DMS114 treated with DMSO at 0.1 percent for 48 hours (cell line): ENCODE results near the gene CD2.

Source experiments
- DNase-seq: peaks from one replicate; lab custom pipeline; 2025; ENCODE audit not compliant: unreplicated experiment; lab: John Stamatoyannopoulos, UW

CD2 gene

DNA sequence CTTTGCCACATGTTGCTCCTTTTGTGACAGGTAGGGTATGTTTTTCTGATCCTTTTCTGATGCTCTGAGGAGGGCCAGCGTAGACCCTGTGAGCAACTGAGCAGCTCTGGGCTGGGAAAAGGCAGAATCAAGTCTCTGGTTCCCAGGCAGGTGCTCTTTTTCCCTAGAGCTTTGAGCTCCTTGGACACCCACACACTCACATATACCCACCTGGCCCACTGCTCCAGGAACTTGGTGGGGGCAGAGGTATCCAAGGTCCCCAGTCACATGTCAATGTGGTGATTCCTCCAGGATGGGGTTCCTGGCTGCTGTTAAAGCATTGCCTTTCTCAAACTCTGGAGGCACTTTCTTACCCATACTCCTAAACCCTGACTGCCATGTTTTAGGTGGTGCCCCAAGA is 5.4 kb downstream of the CD2 start:
- DNase-seq, result no peak

GRCh38 chr1:116760487-116760886 is 6.3 kb downstream of the CD2 start:
- no peak for DNase-seq

GRCh38 chr1:116760996-116761665 is 6.9 kb downstream of the CD2 start:
- DNase-seq, result no peak

DNA sequence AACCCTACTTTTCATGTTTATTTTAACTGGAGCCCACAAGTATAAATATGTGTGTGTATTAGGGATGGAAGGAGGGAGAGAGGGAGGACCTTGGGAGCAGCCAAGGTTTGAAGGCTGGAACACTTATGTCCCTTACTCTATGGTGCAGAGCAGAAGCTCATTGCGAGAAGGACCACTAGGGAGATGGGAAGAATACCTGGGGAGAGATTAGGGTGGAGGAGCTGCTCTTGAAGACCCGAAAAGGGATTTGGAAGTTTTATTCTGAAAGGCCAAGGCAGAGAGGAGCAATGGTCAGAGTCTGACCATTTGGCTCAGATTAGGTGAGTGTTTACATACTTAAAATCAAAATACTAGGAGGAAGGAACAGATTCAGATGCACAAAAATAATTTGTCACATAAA is 8.1 kb downstream of the CD2 start:
- no peak for DNase-seq

GRCh38 chr1:116762781-116763115 is 8.5 kb downstream of the CD2 start:
- no peak for DNase-seq

- no peak for DNase-seq
Observed at GRCh38 chr1:116763116-116763786, 9.0 kb downstream of the CD2 start.

GRCh38 chr1:116763787-116764465 is 9.7 kb downstream of the CD2 start:
- DNase-seq, result no peak

GRCh38 chr1:116764466-116764898 is 10.3 kb downstream of the CD2 start:
- no peak for DNase-seq

GRCh38 chr1:116764906-116765862 is 11.0 kb downstream of the CD2 start:
- DNase-seq, result no peak

- no peak for DNase-seq
Observed at GRCh38 chr1:116765962-116766361, 11.7 kb downstream of the CD2 start.

DNA sequence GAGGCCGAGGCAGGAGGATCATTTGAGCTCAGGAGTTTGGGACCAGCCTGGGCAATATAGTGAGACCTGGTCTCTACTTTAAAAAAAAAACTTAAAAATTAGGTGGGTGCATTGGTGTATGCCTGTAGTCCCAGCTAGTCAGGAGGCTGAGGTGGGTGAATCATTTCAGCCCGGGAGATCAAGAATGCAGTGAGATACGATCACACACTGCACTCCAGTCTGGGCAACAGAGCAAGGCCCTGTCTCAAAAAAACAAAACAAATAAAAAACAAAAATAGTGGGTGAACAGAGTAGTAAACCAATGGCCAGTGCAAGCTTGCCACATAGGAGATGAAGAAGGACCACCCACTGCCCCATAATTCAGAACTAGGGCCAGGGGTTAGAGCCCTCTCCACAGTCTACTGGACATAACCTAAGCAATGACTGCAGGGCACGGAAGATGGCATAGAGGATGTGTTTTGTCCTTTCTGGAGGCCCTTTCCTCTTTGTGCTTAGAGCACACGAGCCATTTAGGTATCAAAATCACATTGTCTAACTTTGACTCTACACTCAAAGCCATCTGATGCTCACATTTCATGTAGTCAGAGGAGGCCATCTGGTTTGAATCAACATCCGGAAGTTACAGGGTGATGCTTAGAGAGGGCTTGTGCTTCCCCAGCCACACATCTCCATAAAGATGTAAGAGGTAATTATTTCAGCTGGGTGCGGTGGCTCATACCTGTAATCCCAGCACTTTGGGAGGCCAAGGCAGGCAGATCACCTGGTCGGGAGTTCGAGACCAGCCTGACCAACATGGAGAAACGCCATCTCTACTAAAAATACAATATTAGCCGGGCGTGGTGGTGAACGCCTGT is 12.6 kb downstream of the CD2 start:
- no peak for DNase-seq

DNA sequence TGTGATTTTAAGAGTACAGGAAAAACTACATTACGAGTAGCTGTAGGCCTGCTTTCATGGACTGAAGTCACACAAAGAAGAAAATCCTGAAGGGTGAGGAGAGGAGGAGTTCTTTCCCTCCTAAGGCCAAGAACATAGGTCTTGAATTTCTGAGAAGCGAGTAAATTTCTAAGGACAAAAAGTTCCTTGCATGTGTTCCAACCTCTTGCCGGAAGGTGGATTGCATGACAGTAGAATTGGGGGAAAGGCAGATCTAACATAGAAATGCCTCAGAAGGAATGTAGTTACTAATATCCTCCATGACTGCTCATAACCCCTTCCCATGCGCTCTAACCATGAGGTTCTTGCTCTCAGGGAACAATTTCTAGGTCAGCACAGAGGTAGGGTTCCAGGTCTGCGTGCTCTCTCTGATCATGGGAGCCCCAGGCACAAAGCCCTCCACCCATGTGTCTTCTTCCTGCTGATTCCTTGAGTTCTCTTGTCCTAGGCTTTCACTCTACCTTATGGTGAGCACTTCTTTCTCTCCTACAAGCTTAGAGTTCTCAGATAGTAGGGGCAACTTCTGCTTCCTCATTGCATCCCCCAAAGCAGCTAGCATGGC is 13.7 kb downstream of the CD2 start:
- DNase-seq, result no peak

DNA sequence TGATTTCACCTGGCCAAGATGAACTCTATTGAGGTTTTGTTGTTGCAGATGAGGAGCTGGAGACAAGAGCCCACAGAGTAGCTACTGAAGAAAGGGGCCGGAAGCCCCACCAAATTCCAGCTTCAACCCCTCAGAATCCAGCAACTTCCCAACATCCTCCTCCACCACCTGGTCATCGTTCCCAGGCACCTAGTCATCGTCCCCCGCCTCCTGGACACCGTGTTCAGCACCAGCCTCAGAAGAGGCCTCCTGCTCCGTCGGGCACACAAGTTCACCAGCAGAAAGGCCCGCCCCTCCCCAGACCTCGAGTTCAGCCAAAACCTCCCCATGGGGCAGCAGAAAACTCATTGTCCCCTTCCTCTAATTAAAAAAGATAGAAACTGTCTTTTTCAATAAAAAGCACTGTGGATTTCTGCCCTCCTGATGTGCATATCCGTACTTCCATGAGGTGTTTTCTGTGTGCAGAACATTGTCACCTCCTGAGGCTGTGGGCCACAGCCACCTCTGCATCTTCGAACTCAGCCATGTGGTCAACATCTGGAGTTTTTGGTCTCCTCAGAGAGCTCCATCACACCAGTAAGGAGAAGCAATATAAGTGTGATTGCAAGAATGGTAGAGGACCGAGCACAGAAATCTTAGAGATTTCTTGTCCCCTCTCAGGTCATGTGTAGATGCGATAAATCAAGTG is 14.3 kb downstream of the CD2 start:
- DNase-seq, result no peak

GRCh38 chr1:116769104-116769452 is 14.8 kb downstream of the CD2 start:
- DNase-seq, result no peak

GRCh38 chr1:116769561-116769977 is 15.3 kb downstream of the CD2 start:
- no peak for DNase-seq

DNA sequence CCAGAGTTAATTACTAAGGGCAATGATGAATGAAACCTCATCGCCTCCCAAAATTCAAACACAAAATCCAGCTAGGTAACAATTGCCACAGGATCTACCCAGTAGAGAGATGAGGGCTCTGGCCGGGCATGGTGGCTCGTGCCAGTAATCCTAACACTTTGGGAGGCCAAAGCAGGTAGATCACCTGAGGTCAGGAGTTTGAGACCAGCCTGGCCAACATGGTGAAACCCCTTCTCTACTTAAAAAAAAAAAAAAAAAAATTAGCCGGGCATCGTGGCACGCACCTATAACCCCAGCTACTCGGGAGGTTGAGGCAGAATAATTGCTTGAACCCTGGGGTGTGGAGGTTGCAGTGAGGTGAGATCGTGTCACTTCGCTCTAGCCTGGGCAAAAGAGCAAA is 15.8 kb downstream of the CD2 start:
- no peak for DNase-seq

GRCh38 chr1:116770625-116771024 is 16.4 kb downstream of the CD2 start:
- DNase-seq, result no peak

DNA sequence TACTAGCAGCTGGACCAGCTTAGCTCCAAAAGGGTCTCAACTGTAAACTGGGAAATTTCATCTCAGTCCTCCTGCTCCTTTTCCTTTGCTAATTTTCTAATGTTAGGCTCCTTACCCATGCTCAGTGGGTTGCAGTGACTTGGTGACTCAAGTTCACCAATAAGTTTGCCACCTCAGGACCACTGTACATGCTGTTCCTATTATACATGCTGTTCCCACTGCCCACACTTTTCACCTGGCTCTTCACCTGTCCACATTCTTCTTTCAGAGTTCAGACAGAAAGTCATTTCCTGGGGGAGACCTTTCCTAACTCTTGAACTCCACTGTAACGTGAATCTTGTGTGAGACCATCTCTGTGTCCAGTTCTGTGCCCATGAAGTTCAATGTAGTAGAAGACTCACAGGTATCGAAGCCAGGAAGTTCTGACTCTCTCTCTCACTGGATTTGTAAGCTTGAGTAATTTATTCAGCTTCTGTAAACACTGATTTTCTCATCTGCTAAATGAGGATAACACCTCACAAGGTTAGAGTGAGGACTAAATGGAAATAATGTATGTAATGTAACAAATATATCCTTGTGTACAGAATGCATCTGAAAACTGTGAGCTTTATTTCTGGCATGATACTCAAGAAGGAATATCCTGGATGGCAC is 17.9 kb downstream of the CD2 start:
- no peak for DNase-seq

GRCh38 chr1:116772648-116773045 is 18.4 kb downstream of the CD2 start:
- no peak for DNase-seq
